Breast epithelium (tissue), 3 donors: ENCODE data around the gene GIMD1.
"Not testable (repeated sequence)": the region's sequence is repeated elsewhere in the genome, so short reads cannot be mapped to it uniquely, and the experiment has no call there.

Source experiments
- CTCF ChIP-seq, 3 donors: fragments of 450-650 bp; IDR thresholded peaks; one replicate each; pipeline ENCODE4 v1.5.1; 2016 to 2017; ENCODE audit warnings: antibody characterized with exemption in 3 of 3, mild to moderate bottlenecking in 3 of 3, moderate library complexity in 3 of 3
- POLR2A ChIP-seq: fragments of 450-650 bp; IDR thresholded peaks from one replicate; pipeline ENCODE4 v1.6.1; 2016; ENCODE audit warnings: antibody characterized with exemption, mild to moderate bottlenecking, moderate library complexity
- POLR2AphosphoS5 ChIP-seq, 3 donors: sonication (generic); formaldehyde crosslinking; IDR thresholded peaks; one replicate each; pipeline ENCODE4 v1.6.1; 2017; ENCODE audit warnings: antibody characterized with exemption in 3 of 3

DNA sequence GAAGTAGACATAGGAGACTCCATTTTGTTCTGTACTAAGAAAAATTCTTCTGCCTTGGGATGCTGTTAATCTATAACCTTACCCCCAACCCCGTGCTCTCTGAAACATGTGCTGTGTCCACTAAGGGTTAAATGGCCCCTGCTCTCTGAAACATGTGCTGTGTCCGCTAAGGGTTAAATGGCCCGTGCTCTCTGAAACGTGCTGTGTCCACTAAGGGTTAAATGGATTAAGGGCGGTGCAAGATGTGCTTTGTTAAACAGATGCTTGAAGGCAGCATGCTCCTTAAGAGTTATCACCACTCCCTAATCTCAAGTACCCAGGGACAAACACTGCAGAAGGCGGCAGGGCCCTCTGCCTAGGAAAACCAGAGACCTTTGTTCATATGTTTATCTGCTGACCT is 46.8 kb downstream of the GIMD1 start:
- TF ChIP-seq POLR2AphosphoS5 (IDR thresholded peaks at IDR 0.05); CTCF (IDR thresholded peaks at IDR 0.05); POLR2A: not testable (repeated sequence)
